WTC11 (cell line): ENCODE data around the gene NECAB3. TPM values are rescaled to one million over a fixed set of nuclear protein-coding genes. Genes with fewer than 3 reads are reported as not detected.
A peak's percentile ranks its signal among the peaks of the same experiment; 100 is the strongest.

Source experiments
- ATAC-seq: fragments of 200-7000 bp; cut with Tn5 transposase; 2 replicates; pipeline ENCODE4 v1.10.0; 2021; ENCODE audit warnings: mild to moderate bottlenecking, moderate library complexity
- CTCF ChIA-PET: fragments of 300-600 bp; sonication (Branson Sonifier 250); formaldehyde crosslinking; loops from one replicate; lab custom pipeline; 2021; ENCODE audit warnings: antibody characterized with exemption; lab: Charles Lee
- POLR2A ChIA-PET: fragments of 350-600 bp; sonication (Branson Sonifier 250); formaldehyde crosslinking; loops from one replicate; lab custom pipeline; 2021; ENCODE audit warnings: antibody characterized with exemption; lab: Charles Lee
- DNase-seq: peaks from one replicate; pipeline ENCODE4 v3.0.0; 2021; ENCODE audit warnings: low spot score
- H3K27ac Mint-ChIP-seq: 2 replicates; pipeline ENCODE4 v1.8.0; 2021; ENCODE audit warnings: mixed read lengths
- H3K27me3 Mint-ChIP-seq: 2 replicates; pipeline ENCODE4 v1.8.0; 2021; ENCODE audit warnings: low read depth, mild to moderate bottlenecking, moderate library complexity, mixed read lengths
- H3K36me3 Mint-ChIP-seq: 2 replicates; pipeline ENCODE4 v1.8.0; 2021; ENCODE audit warnings: mixed read lengths
- H3K4me1 Mint-ChIP-seq: 2 replicates; pipeline ENCODE4 v1.8.0; 2022; ENCODE audit warnings: mixed read lengths
- H3K4me3 Mint-ChIP-seq: 2 replicates; pipeline ENCODE4 v1.8.0; 2021; ENCODE audit warnings: mild to moderate bottlenecking, moderate library complexity, mixed read lengths
- H3K9me3 Mint-ChIP-seq: 2 replicates; pipeline ENCODE4 v1.8.0; 2021; ENCODE audit warnings: mixed read lengths
- CREM ChIP-seq: sonication (generic); formaldehyde crosslinking; IDR thresholded peaks from 2 replicates; pipeline ENCODE4 v1.8.1; 2022; ENCODE audit warnings: mild to moderate bottlenecking, missing genetic modification reagents, moderate library complexity
- E2F4 ChIP-seq: sonication (generic); formaldehyde crosslinking; IDR thresholded peaks from 2 replicates; pipeline ENCODE4 v1.8.1; 2022; ENCODE audit warnings: low read depth, mild to moderate bottlenecking, moderate library complexity, missing genetic modification reagents, borderline replicate concordance
- E2F5 ChIP-seq: sonication (generic); formaldehyde crosslinking; IDR thresholded peaks from 2 replicates; pipeline ENCODE4 v1.8.1; 2022; ENCODE audit warnings: mild to moderate bottlenecking, moderate library complexity, missing genetic modification reagents
- FOXP1 ChIP-seq: sonication (generic); formaldehyde crosslinking; IDR thresholded peaks from 2 replicates; pipeline ENCODE4 v1.8.0; 2022; ENCODE audit warnings: missing genetic modification reagents, mild to moderate bottlenecking, moderate library complexity, borderline replicate concordance
- GTF2I ChIP-seq: fragments of 250-450 bp; sonication (Bioruptor Pico); conservative IDR thresholded peaks from 2 replicates; pipeline ENCODE4 v1.4.0; 2021; ENCODE audit warnings: mild to moderate bottlenecking
- JUN ChIP-seq: sonication (generic); formaldehyde crosslinking; IDR thresholded peaks from 2 replicates; pipeline ENCODE4 v1.8.0; 2023; ENCODE audit warnings: mild to moderate bottlenecking, missing genetic modification reagents
- MAX ChIP-seq: sonication (generic); formaldehyde crosslinking; IDR thresholded peaks from 2 replicates; pipeline ENCODE4 v1.8.0; 2022; ENCODE audit warnings: mild to moderate bottlenecking, missing genetic modification reagents
- MLX ChIP-seq: sonication (generic); formaldehyde crosslinking; IDR thresholded peaks from 2 replicates; pipeline ENCODE4 v1.8.1; 2023; ENCODE audit warnings: mild to moderate bottlenecking, missing genetic modification reagents, moderate library complexity
- MXD4 ChIP-seq: fragments of 250-450 bp; sonication (Bioruptor Pico); IDR thresholded peaks from 2 replicates; pipeline ENCODE4 v1.8.0; 2021; ENCODE audit warnings: mild to moderate bottlenecking, moderate library complexity, borderline replicate concordance
- MYBL2 ChIP-seq: sonication (generic); formaldehyde crosslinking; IDR thresholded peaks from 2 replicates; pipeline ENCODE4 v1.8.1; 2023; ENCODE audit warnings: mild to moderate bottlenecking, moderate library complexity, missing genetic modification reagents
- PRRX2 ChIP-seq: fragments of 250-450 bp; sonication (Bioruptor Pico); IDR thresholded peaks from 2 replicates; pipeline ENCODE4 v1.8.0; 2021; ENCODE audit warnings: mild to moderate bottlenecking
- RORB ChIP-seq: fragments of 250-450 bp; sonication (Bioruptor Pico); IDR thresholded peaks from 2 replicates; pipeline ENCODE4 v1.9.0; 2021; ENCODE audit warnings: mild to moderate bottlenecking
- TEAD1 ChIP-seq: sonication (generic); formaldehyde crosslinking; IDR thresholded peaks from 2 replicates; pipeline ENCODE4 v1.8.0; 2022; ENCODE audit warnings: mild to moderate bottlenecking, missing genetic modification reagents
- ZNF232 ChIP-seq: sonication (generic); formaldehyde crosslinking; IDR thresholded peaks from 2 replicates; pipeline ENCODE4 v1.8.0; 2022; ENCODE audit warnings: mild to moderate bottlenecking, missing genetic modification reagents
- ZNF317 ChIP-seq: sonication (generic); formaldehyde crosslinking; IDR thresholded peaks from 2 replicates; pipeline ENCODE4 v1.8.1; 2023; ENCODE audit warnings: low read depth, mild to moderate bottlenecking, moderate library complexity, missing genetic modification reagents, borderline replicate concordance
- ZNF396 ChIP-seq: fragments of 250-450 bp; sonication (Bioruptor Pico); IDR thresholded peaks from 2 replicates; pipeline ENCODE4 v1.8.0; 2021; ENCODE audit warnings: mild to moderate bottlenecking, moderate library complexity, borderline replicate concordance
- total RNA-seq: library from RNA; stranded (reverse); gene quantifications from 3 replicates; pipeline ENCODE4 v1.2.3, GENCODE V29; 2021
- TF ChIP-seq, protein P1 (sequence below): sonication (generic); formaldehyde crosslinking; IDR thresholded peaks from 2 replicates; pipeline ENCODE4 v1.8.1; 2023; ENCODE audit warnings: mild to moderate bottlenecking, missing genetic modification reagents
- TF ChIP-seq, protein P2 (sequence below): sonication (generic); formaldehyde crosslinking; IDR thresholded peaks from 2 replicates; pipeline ENCODE4 v1.8.0; 2022; ENCODE audit warnings: mild to moderate bottlenecking, missing genetic modification reagents
- TF ChIP-seq, protein P3 (sequence below): fragments of 250-450 bp; sonication (Bioruptor Pico); IDR thresholded peaks from 2 replicates; pipeline ENCODE4 v1.9.0; 2021; ENCODE audit warnings: mild to moderate bottlenecking
- TF ChIP-seq, protein P4 (sequence below): fragments of 250-450 bp; sonication (Bioruptor Pico); IDR thresholded peaks from 2 replicates; pipeline ENCODE4 v1.9.0; 2021; ENCODE audit warnings: mild to moderate bottlenecking, borderline replicate concordance
- TF ChIP-seq, protein P5 (sequence below): fragments of 250-450 bp; sonication (Bioruptor Pico); IDR thresholded peaks from 2 replicates; pipeline ENCODE4 v2.1.2; 2022; ENCODE audit warnings: mild to moderate bottlenecking, moderate library complexity

NECAB3 gene
- total RNA-seq, 1 experiment from 2014 or later: 38.0 TPM

- TF ChIP-seq, protein P1, sequence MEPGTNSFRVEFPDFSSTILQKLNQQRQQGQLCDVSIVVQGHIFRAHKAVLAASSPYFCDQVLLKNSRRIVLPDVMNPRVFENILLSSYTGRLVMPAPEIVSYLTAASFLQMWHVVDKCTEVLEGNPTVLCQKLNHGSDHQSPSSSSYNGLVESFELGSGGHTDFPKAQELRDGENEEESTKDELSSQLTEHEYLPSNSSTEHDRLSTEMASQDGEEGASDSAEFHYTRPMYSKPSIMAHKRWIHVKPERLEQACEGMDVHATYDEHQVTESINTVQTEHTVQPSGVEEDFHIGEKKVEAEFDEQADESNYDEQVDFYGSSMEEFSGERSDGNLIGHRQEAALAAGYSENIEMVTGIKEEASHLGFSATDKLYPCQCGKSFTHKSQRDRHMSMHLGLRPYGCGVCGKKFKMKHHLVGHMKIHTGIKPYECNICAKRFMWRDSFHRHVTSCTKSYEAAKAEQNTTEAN (CRISPR knock-in tag): 0 out of 2 replicates have a peak, but pooled peaks have one; percentile 27
- TF ChIP-seq, protein P2, sequence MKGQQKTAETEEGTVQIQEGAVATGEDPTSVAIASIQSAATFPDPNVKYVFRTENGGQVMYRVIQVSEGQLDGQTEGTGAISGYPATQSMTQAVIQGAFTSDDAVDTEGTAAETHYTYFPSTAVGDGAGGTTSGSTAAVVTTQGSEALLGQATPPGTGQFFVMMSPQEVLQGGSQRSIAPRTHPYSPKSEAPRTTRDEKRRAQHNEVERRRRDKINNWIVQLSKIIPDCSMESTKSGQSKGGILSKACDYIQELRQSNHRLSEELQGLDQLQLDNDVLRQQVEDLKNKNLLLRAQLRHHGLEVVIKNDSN: peak; percentile 77
- TF ChIP-seq E2F5 (CRISPR knock-in tag) (peak; percentile 97), MLX (CRISPR knock-in tag) (no peak), ZNF232 (CRISPR knock-in tag) (peak; percentile 83; the same call in 1 of the 2 replicates), PRRX2 (CRISPR knock-in tag) (no peak), TEAD1 (CRISPR knock-in tag) (peak; percentile 85; the same call in 1 of the 2 replicates), MYBL2 (CRISPR knock-in tag) (peak; percentile 63; the same call in 1 of the 2 replicates), FOXP1 (0 out of 2 replicates have a peak, but pooled peaks have one; percentile 55), ZNF396 (CRISPR knock-in tag) (no peak), CREM (CRISPR knock-in tag) (peak; percentile 73; the same call in 1 of the 2 replicates), E2F4 (peak; percentile 72; the same call in 1 of the 2 replicates)
- TF ChIP-seq, protein P3, sequence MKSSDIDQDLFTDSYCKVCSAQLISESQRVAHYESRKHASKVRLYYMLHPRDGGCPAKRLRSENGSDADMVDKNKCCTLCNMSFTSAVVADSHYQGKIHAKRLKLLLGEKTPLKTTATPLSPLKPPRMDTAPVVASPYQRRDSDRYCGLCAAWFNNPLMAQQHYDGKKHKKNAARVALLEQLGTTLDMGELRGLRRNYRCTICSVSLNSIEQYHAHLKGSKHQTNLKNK: no peak
- TF ChIP-seq, all 79 proteins: peak for 24
Measured at GRCh38 chr20:33686100-33686983, 12.1 kb upstream of the NECAB3 start, which contains the start of gene E2F1 (continued).

DNA sequence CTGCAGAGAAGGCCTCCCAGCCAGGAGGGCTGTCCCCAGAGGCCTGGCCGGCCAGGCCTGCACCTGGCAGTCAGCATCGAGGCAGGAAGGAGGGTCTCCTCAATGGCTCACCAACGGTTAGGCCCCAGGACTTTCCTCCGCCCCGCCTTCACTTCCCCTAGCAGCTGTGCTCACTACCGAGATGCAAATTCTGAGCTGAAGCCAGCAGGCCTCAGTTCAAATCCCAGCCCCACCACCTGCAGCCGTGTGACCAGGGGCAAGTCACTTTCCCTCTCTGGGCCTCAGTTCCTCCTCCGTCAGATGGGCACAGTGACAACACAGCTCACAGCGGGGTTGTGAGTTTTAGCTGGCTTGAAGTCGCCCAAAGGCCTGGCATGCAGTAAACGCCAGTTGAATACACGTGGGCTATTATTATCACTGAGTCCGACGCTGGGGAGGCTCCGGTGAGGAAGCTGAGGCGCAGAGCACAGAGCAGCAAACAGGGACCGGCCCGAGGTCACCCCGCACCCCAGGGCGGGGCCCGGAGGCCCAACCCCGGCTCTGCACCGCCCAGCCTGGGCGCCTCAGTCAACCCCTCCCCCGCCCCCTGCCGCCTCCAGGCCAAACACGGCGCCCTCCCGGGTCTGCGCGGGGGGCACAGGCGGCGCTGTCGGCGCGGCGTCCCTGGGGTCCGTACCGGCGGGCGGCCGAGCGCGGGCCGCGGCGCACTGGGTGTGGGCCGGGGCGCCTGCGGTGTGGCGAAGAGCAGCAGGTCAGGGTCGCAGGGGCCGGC lies 11.3 kb upstream of the NECAB3 start:
- Mint-ChIP-seq H3K4me1 (peaks cover 25% of the 10 kb centered on the region), H3K9me3 (no peaks in the 10 kb centered on the region), H3K27ac (peak overlapping the region; percentile 72), H3K4me3 (peak overlapping the region; percentile 81), H3K27me3 (peaks cover 26% of the 10 kb centered on the region), H3K36me3 (no peaks in the 10 kb centered on the region)
- DNase-seq: peak; percentile 56
- ChIA-PET CTCF (interaction anchor here (1.1 to 2.2 kb wide), 4 partner anchors 10 to 177 kb away, joined by 3 to 32 read pairs (median 4); partner anchors contain the start of genes ACTL10 and PXMP4), POLR2A (interaction anchor here (0.6 to 1.7 kb wide), 4 partner anchors 9 to 308 kb away, joined by 3 to 12 read pairs (median 4); partner anchors contain the start of genes ACTL10 and RALY)
- ATAC-seq: peak; percentile 8
- TF ChIP-seq TEAD1 (CRISPR knock-in tag) (0 out of 2 replicates have a peak, but pooled peaks have one; percentile 14), ZNF317 (CRISPR knock-in tag) (no peak), MAX (peak; percentile 67), RORB (CRISPR knock-in tag) (no peak), MXD4 (CRISPR knock-in tag) (no peak), JUN (CRISPR knock-in tag) (no peak), GTF2I (0 out of 2 replicates have a peak, but pooled peaks have one; percentile 11)
- TF ChIP-seq, protein P4, sequence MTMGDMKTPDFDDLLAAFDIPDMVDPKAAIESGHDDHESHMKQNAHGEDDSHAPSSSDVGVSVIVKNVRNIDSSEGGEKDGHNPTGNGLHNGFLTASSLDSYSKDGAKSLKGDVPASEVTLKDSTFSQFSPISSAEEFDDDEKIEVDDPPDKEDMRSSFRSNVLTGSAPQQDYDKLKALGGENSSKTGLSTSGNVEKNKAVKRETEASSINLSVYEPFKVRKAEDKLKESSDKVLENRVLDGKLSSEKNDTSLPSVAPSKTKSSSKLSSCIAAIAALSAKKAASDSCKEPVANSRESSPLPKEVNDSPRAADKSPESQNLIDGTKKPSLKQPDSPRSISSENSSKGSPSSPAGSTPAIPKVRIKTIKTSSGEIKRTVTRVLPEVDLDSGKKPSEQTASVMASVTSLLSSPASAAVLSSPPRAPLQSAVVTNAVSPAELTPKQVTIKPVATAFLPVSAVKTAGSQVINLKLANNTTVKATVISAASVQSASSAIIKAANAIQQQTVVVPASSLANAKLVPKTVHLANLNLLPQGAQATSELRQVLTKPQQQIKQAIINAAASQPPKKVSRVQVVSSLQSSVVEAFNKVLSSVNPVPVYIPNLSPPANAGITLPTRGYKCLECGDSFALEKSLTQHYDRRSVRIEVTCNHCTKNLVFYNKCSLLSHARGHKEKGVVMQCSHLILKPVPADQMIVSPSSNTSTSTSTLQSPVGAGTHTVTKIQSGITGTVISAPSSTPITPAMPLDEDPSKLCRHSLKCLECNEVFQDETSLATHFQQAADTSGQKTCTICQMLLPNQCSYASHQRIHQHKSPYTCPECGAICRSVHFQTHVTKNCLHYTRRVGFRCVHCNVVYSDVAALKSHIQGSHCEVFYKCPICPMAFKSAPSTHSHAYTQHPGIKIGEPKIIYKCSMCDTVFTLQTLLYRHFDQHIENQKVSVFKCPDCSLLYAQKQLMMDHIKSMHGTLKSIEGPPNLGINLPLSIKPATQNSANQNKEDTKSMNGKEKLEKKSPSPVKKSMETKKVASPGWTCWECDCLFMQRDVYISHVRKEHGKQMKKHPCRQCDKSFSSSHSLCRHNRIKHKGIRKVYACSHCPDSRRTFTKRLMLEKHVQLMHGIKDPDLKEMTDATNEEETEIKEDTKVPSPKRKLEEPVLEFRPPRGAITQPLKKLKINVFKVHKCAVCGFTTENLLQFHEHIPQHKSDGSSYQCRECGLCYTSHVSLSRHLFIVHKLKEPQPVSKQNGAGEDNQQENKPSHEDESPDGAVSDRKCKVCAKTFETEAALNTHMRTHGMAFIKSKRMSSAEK (CRISPR knock-in tag): no peak
- TF ChIP-seq, protein P5, sequence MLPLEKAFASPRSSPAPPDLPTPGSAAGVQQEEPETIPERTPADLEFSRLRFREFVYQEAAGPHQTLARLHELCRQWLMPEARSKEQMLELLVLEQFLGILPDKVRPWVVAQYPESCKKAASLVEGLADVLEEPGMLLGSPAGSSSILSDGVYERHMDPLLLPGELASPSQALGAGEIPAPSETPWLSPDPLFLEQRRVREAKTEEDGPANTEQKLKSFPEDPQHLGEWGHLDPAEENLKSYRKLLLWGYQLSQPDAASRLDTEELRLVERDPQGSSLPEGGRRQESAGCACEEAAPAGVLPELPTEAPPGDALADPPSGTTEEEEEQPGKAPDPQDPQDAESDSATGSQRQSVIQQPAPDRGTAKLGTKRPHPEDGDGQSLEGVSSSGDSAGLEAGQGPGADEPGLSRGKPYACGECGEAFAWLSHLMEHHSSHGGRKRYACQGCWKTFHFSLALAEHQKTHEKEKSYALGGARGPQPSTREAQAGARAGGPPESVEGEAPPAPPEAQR (CRISPR knock-in tag): no peak
